ENCODE data around the gene SGCG.

GRCh38 chr13:23322353-23323336 is 141.9 kb downstream of the SGCG start:
- TF ChIP-seq CTCF (IDR thresholded peaks at IDR 0.05) (no peak), POLR2A (IDR thresholded peaks at IDR 0.05) (no peak)

All from adrenal gland (tissue), 5 donors.